Glutamatergic neuron (in vitro differentiated cells): ENCODE results near the gene POLL. TPM values are rescaled to one million over a fixed set of nuclear protein-coding genes. Genes with fewer than 3 reads are reported as not detected.
"Not testable (repeated sequence)": the region's sequence is repeated elsewhere in the genome, so short reads cannot be mapped to it uniquely, and the experiment has no call there.

Experiments
- DNase-seq: peaks from one replicate; pipeline ENCODE4 v3.0.0; 2022
- H3K27ac Mint-ChIP-seq: one replicate; pipeline ENCODE4 v1.8.0; 2020; ENCODE audit warnings: mild to moderate bottlenecking, mixed read lengths, inconsistent platforms; ENCODE audit not compliant: unreplicated experiment
- H3K27me3 Mint-ChIP-seq: one replicate; pipeline ENCODE4 v1.8.0; 2020; ENCODE audit warnings: mild to moderate bottlenecking, moderate library complexity, mixed read lengths, inconsistent platforms; ENCODE audit not compliant: unreplicated experiment
- H3K36me3 Mint-ChIP-seq: one replicate; pipeline ENCODE4 v1.8.0; 2020; ENCODE audit warnings: mild to moderate bottlenecking, mixed read lengths, inconsistent platforms; ENCODE audit not compliant: unreplicated experiment
- H3K4me1 Mint-ChIP-seq: one replicate; pipeline ENCODE4 v1.8.0; 2020; ENCODE audit warnings: mild to moderate bottlenecking, low read depth, mixed read lengths, inconsistent platforms; ENCODE audit not compliant: unreplicated experiment
- H3K4me3 Mint-ChIP-seq: one replicate; pipeline ENCODE4 v1.8.0; 2020; ENCODE audit warnings: mild to moderate bottlenecking, mixed read lengths, inconsistent platforms; ENCODE audit not compliant: unreplicated experiment
- H3K9me3 Mint-ChIP-seq: one replicate; pipeline ENCODE4 v1.8.0; 2020; ENCODE audit warnings: mild to moderate bottlenecking, moderate library complexity, mixed read lengths, inconsistent platforms; ENCODE audit not compliant: unreplicated experiment
- CTCF ChIP-seq: fragments of 200-600 bp; sonication (generic); IDR thresholded peaks from one replicate; pipeline ENCODE4 v1.5.0; 2021; ENCODE audit not compliant: partially characterized antibody, unreplicated experiment
- total RNA-seq: library from RNA; stranded (reverse); fragmentation: NEBNext Ultra II Directional; extraction: Animal tissue kit (Norgen Biotek cat#: 25700); gene quantifications from one replicate; pipeline ENCODE4 v1.2.1, GENCODE V29; 2021; ENCODE audit not compliant: unreplicated experiment

The POLL gene
- total RNA-seq, 1 donor from 2014 or later = 33.4 TPM

- Mint-ChIP-seq H3K27me3 (peaks cover 4% of the 10 kb centered on the region), H3K4me1 (peaks cover 17% of the 10 kb centered on the region), H3K36me3 (no peaks in the 10 kb centered on the region), H3K27ac (peak overlapping the region; percentile 86), H3K9me3 (peaks cover 2% of the 10 kb centered on the region), H3K4me3 (peak overlapping the region; percentile 62)
- DNase-seq = no peak
- TF ChIP-seq CTCF = no peak
These were observed 9.2 kb upstream of the POLL start for GRCh38 chr10:101597091-101597900.

GRCh38 chr10:101595591-101596433, 7.8 kb upstream of the POLL start:
- no peaks in the 10 kb centered on the region for H3K36me3 Mint-ChIP-seq
- TF ChIP-seq CTCF = no peak
- peaks cover 2% of the 10 kb centered on the region for H3K9me3 Mint-ChIP-seq
- H3K4me1 Mint-ChIP-seq = peaks cover 14% of the 10 kb centered on the region
- peaks cover 2% of the 10 kb centered on the region for H3K27me3 Mint-ChIP-seq
- no peak for DNase-seq
- no peak overlapping the region for H3K4me3 Mint-ChIP-seq
- H3K27ac Mint-ChIP-seq = no peak overlapping the region

GRCh38 chr10:101593331-101593730, 5.3 kb upstream of the POLL start:
- H3K27ac Mint-ChIP-seq, H3K36me3 Mint-ChIP-seq: not testable (repeated sequence)
- peaks cover 10% of the 10 kb centered on the region for H3K4me1 Mint-ChIP-seq

GRCh38 chr10:101588879-101589278, 822 bp upstream of the POLL start:
- H3K4me1 Mint-ChIP-seq = no peaks in the 10 kb centered on the region
- no peak overlapping the region for H3K27ac Mint-ChIP-seq
- H3K4me3 Mint-ChIP-seq = peak overlapping the region; percentile 94
- no peaks in the 10 kb centered on the region for H3K36me3 Mint-ChIP-seq
- H3K9me3 Mint-ChIP-seq = peaks cover 2% of the 10 kb centered on the region
- DNase-seq = no peak
- peaks cover 2% of the 10 kb centered on the region for H3K27me3 Mint-ChIP-seq
- no peak for TF ChIP-seq CTCF

More at GRCh38 chr10:101593331-101593730, 5.3 kb upstream of the POLL start:
- H3K4me3 Mint-ChIP-seq, H3K27me3 Mint-ChIP-seq, DNase-seq, H3K9me3 Mint-ChIP-seq: not testable (repeated sequence)

GRCh38 chr10:101585841-101586240, 2.2 kb downstream of the POLL start:
- no peak for DNase-seq
- Mint-ChIP-seq H3K27ac (no peak overlapping the region), H3K36me3 (no peaks in the 10 kb centered on the region), H3K4me1 (peaks cover under 1% of the 10 kb centered on the region), H3K4me3 (no peak overlapping the region), H3K9me3 (peaks cover 4% of the 10 kb centered on the region), H3K27me3 (peaks cover 2% of the 10 kb centered on the region)
- TF ChIP-seq CTCF = no peak
